Activated B cell treated with CpG ODN at 0.5 μM for 24 hours (primary cell): ENCODE measurements around the gene CEP41. TPM values are rescaled to one million over a fixed set of nuclear protein-coding genes. Genes with fewer than 3 reads are reported as not detected.

Source experiments
- ATAC-seq: fragments of 200-7000 bp; cut with Tn5 transposase; one replicate; pipeline ENCODE4 v1.10.0; 2021; ENCODE audit warnings: low read depth, mild to moderate bottlenecking, moderate library complexity
- CTCF ChIA-PET: fragments of 350-600 bp; sonication (Branson Sonifier 250); formaldehyde crosslinking; loops from one replicate; lab custom pipeline; 2021; ENCODE audit warnings: antibody characterized with exemption; lab: Charles Lee
- POLR2A ChIA-PET: fragments of 350-600 bp; sonication (Branson Sonifier 250); formaldehyde crosslinking; loops from one replicate; lab custom pipeline; 2021; ENCODE audit warnings: antibody characterized with exemption; lab: Charles Lee
- DNase-seq: peaks from one replicate; pipeline ENCODE4 v3.0.0; 2022
- H3K27ac Mint-ChIP-seq: one replicate; pipeline ENCODE4 v1.8.0; 2020; ENCODE audit warnings: mixed read lengths
- H3K27me3 Mint-ChIP-seq: one replicate; pipeline ENCODE4 v1.8.0; 2021; ENCODE audit warnings: mixed read lengths
- H3K36me3 Mint-ChIP-seq: one replicate; pipeline ENCODE4 v1.8.0; 2021; ENCODE audit warnings: low read depth, mixed read lengths
- H3K4me1 Mint-ChIP-seq: one replicate; pipeline ENCODE4 v1.8.0; 2021; ENCODE audit warnings: mixed read lengths
- H3K4me3 Mint-ChIP-seq: one replicate; pipeline ENCODE4 v1.8.0; 2020; ENCODE audit warnings: mild to moderate bottlenecking, mixed read lengths
- H3K9me3 Mint-ChIP-seq: one replicate; pipeline ENCODE4 v1.8.0; 2020; ENCODE audit warnings: mixed read lengths
- CTCF ChIP-seq: fragments of 200-600 bp; IDR thresholded peaks from one replicate; pipeline ENCODE4 v1.8.0; 2022; ENCODE audit warnings: antibody characterized with exemption, mild to moderate bottlenecking
- intact Hi-C: fragments of 100-400 bp; cut with micrococcal nuclease; formaldehyde crosslinking; loops from one replicate; pipeline ENCODE4 v1.15.1; 2024
- total RNA-seq: library from RNA; stranded (reverse); gene quantifications from 2 replicates; pipeline ENCODE4 v1.2.3, GENCODE V29; 2022

CEP41 gene
- total RNA-seq, 1 donor from 2014 or later = 5.1 TPM

- Mint-ChIP-seq H3K9me3 (no peaks in the 10 kb centered on the region), H3K4me1 (no peaks in the 10 kb centered on the region), H3K4me3 (no peak overlapping the region), H3K27ac (no peak overlapping the region), H3K27me3 (no peaks in the 10 kb centered on the region), H3K36me3 (no peaks in the 10 kb centered on the region)
- intact Hi-C loops = no loop called here
- CTCF ChIA-PET = no interaction called here
- ATAC-seq (no peak), DNase-seq (no peak)
- POLR2A ChIA-PET = no interaction called here
- TF ChIP-seq CTCF = no peak
Observed at GRCh38 chr7:130367088-130367755, 73.6 kb downstream of the CEP41 start.

- Mint-ChIP-seq H3K9me3 (no peaks in the 10 kb centered on the region), H3K36me3 (no peaks in the 10 kb centered on the region), H3K27me3 (no peaks in the 10 kb centered on the region), H3K4me1 (no peaks in the 10 kb centered on the region), H3K4me3 (no peak overlapping the region), H3K27ac (no peak overlapping the region)
- DNase-seq (no peak), ATAC-seq (no peak)
- intact Hi-C loops = no loop called here
- ChIA-PET CTCF (no interaction called here), POLR2A (no interaction called here)
- TF ChIP-seq CTCF = no peak
Observed at GRCh38 chr7:130366564-130366963, 74.3 kb downstream of the CEP41 start.

- no peak overlapping the region for H3K4me3 Mint-ChIP-seq
- ChIA-PET POLR2A (no interaction called here), CTCF (no interaction called here)
- H3K9me3 Mint-ChIP-seq = no peaks in the 10 kb centered on the region
- TF ChIP-seq CTCF = no peak
- H3K36me3 Mint-ChIP-seq = no peaks in the 10 kb centered on the region
- no peaks in the 10 kb centered on the region for H3K27me3 Mint-ChIP-seq
- ATAC-seq = no peak
- no peak overlapping the region for H3K27ac Mint-ChIP-seq
- no peaks in the 10 kb centered on the region for H3K4me1 Mint-ChIP-seq
- no peak for DNase-seq
- intact Hi-C loops = no loop called here
Observed at GRCh38 chr7:130365511-130366441, 75.0 kb downstream of the CEP41 start.

DNA sequence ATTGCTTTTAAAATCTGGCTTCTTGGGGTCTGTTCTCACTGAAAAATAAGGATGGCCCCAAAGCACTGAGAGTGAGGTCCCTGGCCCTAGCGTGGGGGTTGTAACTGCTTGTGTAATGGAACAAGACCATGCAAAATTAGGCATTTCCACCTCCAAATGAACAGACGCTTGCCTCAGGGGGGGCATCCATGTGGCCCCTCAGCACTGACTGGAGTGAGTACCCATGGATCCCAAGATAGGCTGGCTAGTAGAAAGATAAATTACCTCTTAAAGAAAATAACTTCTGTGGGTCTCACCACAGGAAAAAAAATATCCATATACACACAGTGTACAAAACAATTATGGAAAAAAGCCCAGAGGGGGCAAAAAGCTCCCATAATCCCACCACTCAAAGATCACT lies 75.7 kb downstream of the CEP41 start:
- ATAC-seq = no peak
- POLR2A ChIA-PET = no interaction called here
- no peaks in the 10 kb centered on the region for H3K27me3 Mint-ChIP-seq
- no peaks in the 10 kb centered on the region for H3K36me3 Mint-ChIP-seq
- H3K9me3 Mint-ChIP-seq = peaks cover 3% of the 10 kb centered on the region
- H3K4me1 Mint-ChIP-seq = no peaks in the 10 kb centered on the region
- intact Hi-C loops = no loop called here
- no peak overlapping the region for H3K27ac Mint-ChIP-seq
- no peak for DNase-seq
- CTCF ChIA-PET = no interaction called here
- TF ChIP-seq CTCF = no peak
- no peak overlapping the region for H3K4me3 Mint-ChIP-seq

GRCh38 chr7:130364451-130364850 lies 76.4 kb downstream of the CEP41 start:
- H3K4me1 Mint-ChIP-seq = no peaks in the 10 kb centered on the region
- H3K4me3 Mint-ChIP-seq = no peak overlapping the region
- CTCF ChIA-PET = no interaction called here
- intact Hi-C loops = no loop called here
- no peak overlapping the region for H3K27ac Mint-ChIP-seq
- no peak for ATAC-seq
- no peak for DNase-seq
- no peak for TF ChIP-seq CTCF
- no peaks in the 10 kb centered on the region for H3K36me3 Mint-ChIP-seq
- POLR2A ChIA-PET = no interaction called here
- H3K9me3 Mint-ChIP-seq = peaks cover 7% of the 10 kb centered on the region
- H3K27me3 Mint-ChIP-seq = no peaks in the 10 kb centered on the region
